ENCODE measurements around the gene FKBP1A. TPM values are rescaled to one million over a fixed set of nuclear protein-coding genes. Genes with fewer than 3 reads are reported as not detected.

FKBP1A gene
- total RNA-seq, 2 experiments from 2014 or later = 205 to 207 TPM

DNA sequence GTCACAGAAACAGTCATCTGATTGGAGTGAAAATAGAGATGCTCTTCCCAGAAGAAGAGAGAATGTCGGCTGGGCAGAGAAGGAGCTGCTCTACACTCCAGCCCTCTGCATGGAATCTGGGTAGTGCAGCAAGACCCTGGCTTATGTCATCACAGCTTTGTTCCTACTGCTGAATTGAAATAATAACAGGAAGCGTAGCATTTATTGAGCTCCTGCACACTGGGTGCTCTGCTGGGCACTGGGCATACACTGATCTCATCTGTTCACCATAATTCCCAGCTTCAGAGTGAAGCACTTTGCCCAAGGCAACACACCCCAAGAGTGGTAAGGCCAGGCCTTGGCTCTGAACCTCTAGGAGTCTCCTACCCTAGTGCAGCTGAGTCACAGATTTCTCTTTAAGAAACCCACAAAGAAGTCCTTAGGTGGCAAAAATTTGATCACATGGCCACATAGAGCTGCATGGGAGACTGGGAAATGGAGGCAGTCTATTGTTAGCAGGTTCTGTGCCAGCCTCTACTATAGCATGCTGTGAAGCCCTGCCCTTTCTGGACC lies 60.0 kb downstream of the FKBP1A start:
- Mint-ChIP-seq H3K36me3 (ENCODE audit: low read depth) (peaks cover 22% of the 10 kb centered on the region), H3K27me3 (no peaks in the 10 kb centered on the region), H3K27ac (no peak overlapping the region), H3K4me1 (peaks cover 58% of the 10 kb centered on the region), H3K4me3 (no peak overlapping the region), H3K9me3 (no peaks in the 10 kb centered on the region)
- POLR2A ChIA-PET = interaction anchor here (0.7 to 1.4 kb wide), 5 partner anchors 11 to 59 kb away, joined by 3 to 4 read pairs (median 3); no protein-coding TSS in a partner anchor
- peak; percentile 13 for DNase-seq
- CTCF ChIA-PET = interaction anchor here (0.6 to 1.2 kb wide), 2 partner anchors 25 to 29 kb away, joined by 3 to 4 read pairs; no protein-coding TSS in a partner anchor

GRCh38 chr20:1331801-1332453 lies 60.9 kb downstream of the FKBP1A start:
- Mint-ChIP-seq H3K27ac (no peak overlapping the region), H3K4me1 (peaks cover 58% of the 10 kb centered on the region), H3K9me3 (no peaks in the 10 kb centered on the region), H3K27me3 (no peaks in the 10 kb centered on the region), H3K4me3 (no peak overlapping the region), H3K36me3 (ENCODE audit: low read depth) (peaks cover 27% of the 10 kb centered on the region)
- POLR2A ChIA-PET = interaction anchor here (0.8 kb wide), 1 partner anchor 57 kb away, joined by 3 read pairs; no protein-coding TSS in a partner anchor
- peak; percentile 10 for DNase-seq
- CTCF ChIA-PET = interaction anchor here (1.2 kb wide), 1 partner anchor 26 kb away, joined by 4 read pairs; no protein-coding TSS in a partner anchor

- Mint-ChIP-seq H3K27ac (peak overlapping the region; percentile 84), H3K9me3 (no peaks in the 10 kb centered on the region), H3K27me3 (no peaks in the 10 kb centered on the region), H3K4me1 (peaks cover 52% of the 10 kb centered on the region), H3K36me3 (ENCODE audit: low read depth) (peaks cover 27% of the 10 kb centered on the region), H3K4me3 (no peak overlapping the region)
- POLR2A ChIA-PET = interaction anchor here (0.8 to 1.4 kb wide), 2 partner anchors 40 to 60 kb away, joined by 3 to 4 read pairs; no protein-coding TSS in a partner anchor
- CTCF ChIA-PET = interaction anchor here (2.8 kb wide), 1 partner anchor 106 kb away, joined by 9 read pairs; no protein-coding TSS in a partner anchor
- DNase-seq = no peak
These were observed 61.8 kb downstream of the FKBP1A start for GRCh38 chr20:1331101-1331500.

- Mint-ChIP-seq H3K4me1 (peaks cover 49% of the 10 kb centered on the region), H3K9me3 (no peaks in the 10 kb centered on the region), H3K4me3 (no peak overlapping the region), H3K27me3 (no peaks in the 10 kb centered on the region), H3K36me3 (ENCODE audit: low read depth) (peaks cover 27% of the 10 kb centered on the region), H3K27ac (peak overlapping the region; percentile 84)
- ChIA-PET POLR2A (interaction anchor here (0.8 to 1.4 kb wide), 5 partner anchors 41 to 137 kb away, joined by 3 to 4 read pairs (median 4); partner anchors contain the start of gene NSFL1C), CTCF (interaction anchor here (0.7 to 2.8 kb wide), 2 partner anchors 14 to 107 kb away, joined by 3 to 9 read pairs; no protein-coding TSS in a partner anchor)
- DNase-seq = peak; percentile 55
These were observed 62.6 kb downstream of the FKBP1A start for GRCh38 chr20:1330075-1330830.

- Mint-ChIP-seq H3K36me3 (ENCODE audit: low read depth) (peaks cover 27% of the 10 kb centered on the region), H3K27ac (peak within 1 kb of the TSS; percentile 84), H3K4me1 (peaks cover 43% of the 10 kb centered on the region), H3K9me3 (no peaks in the 10 kb centered on the region), H3K4me3 (no peak within 1 kb of the TSS), H3K27me3 (no peaks in the 10 kb centered on the region)
- ChIA-PET CTCF (interaction anchor here (0.8 to 2.8 kb wide), 2 partner anchors 33 to 108 kb away, joined by 4 to 9 read pairs; no protein-coding TSS in a partner anchor), POLR2A (interaction anchor here (1.0 to 4.3 kb wide), 7 partner anchors 29 to 1030 kb away, joined by 3 to 47 read pairs (median 4); partner anchors contain the start of gene FKBP1A)
- peak; percentile 15 for DNase-seq
These were observed 64.0 kb downstream of the FKBP1A start, which contains the start of gene SDCBP2 for GRCh38 chr20:1328680-1329330. SDCBP2 (minus strand) TSS chr20:1329139; CDS start chr20:1320416, 8,723 bp downstream.

GRCh38 chr20:1327827-1328679 lies 64.8 kb downstream of the FKBP1A start:
- CTCF ChIA-PET = interaction anchor here (0.6 to 2.8 kb wide), 7 partner anchors 13 to 509 kb away, joined by 3 to 9 read pairs (median 3); no protein-coding TSS in a partner anchor
- no peak overlapping the region for H3K4me3 Mint-ChIP-seq

DNA sequence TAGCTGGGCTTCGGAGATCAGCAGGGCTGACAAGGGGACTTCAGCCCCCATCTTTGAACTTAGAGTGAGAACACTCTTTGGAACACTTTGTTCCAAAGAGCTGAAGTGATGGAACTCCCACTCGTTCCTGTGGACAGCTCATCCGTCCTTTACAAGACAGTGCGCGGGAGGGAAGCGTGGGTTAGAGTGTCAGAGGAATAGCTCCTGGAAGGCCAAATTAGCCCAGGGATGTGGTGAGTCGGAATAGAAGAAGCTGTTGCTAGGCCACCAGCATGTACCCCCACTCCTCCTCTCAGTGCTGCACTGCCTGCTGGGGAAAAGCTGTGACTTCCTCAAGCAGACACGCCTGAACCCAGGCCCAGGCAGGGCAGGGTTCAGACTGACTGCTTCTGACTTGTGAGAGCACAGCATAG lies 65.6 kb downstream of the FKBP1A start:
- peak; percentile 18 for DNase-seq
- H3K36me3 Mint-ChIP-seq (ENCODE audit: low read depth) = peaks cover 20% of the 10 kb centered on the region
- H3K4me3 Mint-ChIP-seq = peak overlapping the region; percentile 25
- peak overlapping the region; percentile 57 for H3K27ac Mint-ChIP-seq
- POLR2A ChIA-PET = interaction anchor here (1.0 to 4.3 kb wide), 8 partner anchors 26 to 208 kb away, joined by 3 to 47 read pairs (median 7); partner anchors contain the start of genes FKBP1A and NSFL1C
- no peaks in the 10 kb centered on the region for H3K9me3 Mint-ChIP-seq
- CTCF ChIA-PET = interaction anchor here (0.7 to 1.3 kb wide), 6 partner anchors 12 to 64 kb away, joined by 3 to 4 read pairs (median 3); no protein-coding TSS in a partner anchor
- no peaks in the 10 kb centered on the region for H3K27me3 Mint-ChIP-seq
- peaks cover 37% of the 10 kb centered on the region for H3K4me1 Mint-ChIP-seq

More at GRCh38 chr20:1327827-1328679, 64.8 kb downstream of the FKBP1A start:
- DNase-seq = peak; percentile 12
- Mint-ChIP-seq H3K36me3 (ENCODE audit: low read depth) (peaks cover 27% of the 10 kb centered on the region), H3K27me3 (no peaks in the 10 kb centered on the region), H3K9me3 (no peaks in the 10 kb centered on the region), H3K4me1 (peaks cover 45% of the 10 kb centered on the region), H3K27ac (peak overlapping the region; percentile 57)
- POLR2A ChIA-PET = interaction anchor here (1.0 to 4.3 kb wide), 8 partner anchors 27 to 1030 kb away, joined by 3 to 47 read pairs (median 4); partner anchors contain the start of genes FKBP1A and NSFL1C

GRCh38 chr20:1326031-1326930 lies 66.6 kb downstream of the FKBP1A start:
- DNase-seq = peak; percentile 15

GRCh38 chr20:1325173-1326030 lies 67.5 kb downstream of the FKBP1A start:
- peaks cover 8% of the 10 kb centered on the region for H3K9me3 Mint-ChIP-seq
- no peak overlapping the region for H3K27ac Mint-ChIP-seq
- ChIA-PET POLR2A (interaction anchor here (0.6 to 4.3 kb wide), 19 partner anchors 9 to 339 kb away, joined by 3 to 47 read pairs (median 7); partner anchors contain the start of genes FKBP1A and NSFL1C), CTCF (interaction anchor here (0.9 to 1.7 kb wide), 9 partner anchors 9 to 178 kb away, joined by 3 to 5 read pairs (median 4); no protein-coding TSS in a partner anchor)
- peak; percentile 99 for DNase-seq
- peaks cover 23% of the 10 kb centered on the region for H3K4me1 Mint-ChIP-seq
- H3K4me3 Mint-ChIP-seq = no peak overlapping the region
- H3K36me3 Mint-ChIP-seq (ENCODE audit: low read depth) = peaks cover 14% of the 10 kb centered on the region
- H3K27me3 Mint-ChIP-seq = no peaks in the 10 kb centered on the region

More at GRCh38 chr20:1326031-1326930, 66.6 kb downstream of the FKBP1A start:
- peaks cover 18% of the 10 kb centered on the region for H3K36me3 Mint-ChIP-seq (ENCODE audit: low read depth)
- H3K27ac Mint-ChIP-seq = no peak overlapping the region
- no peak overlapping the region for H3K4me3 Mint-ChIP-seq
- CTCF ChIA-PET = interaction anchor here (0.7 to 1.7 kb wide), 8 partner anchors 8 to 178 kb away, joined by 3 to 5 read pairs (median 4); no protein-coding TSS in a partner anchor
- H3K4me1 Mint-ChIP-seq = peaks cover 30% of the 10 kb centered on the region
- no peaks in the 10 kb centered on the region for H3K27me3 Mint-ChIP-seq
- H3K9me3 Mint-ChIP-seq = peaks cover 3% of the 10 kb centered on the region
- POLR2A ChIA-PET = interaction anchor here (0.6 to 4.3 kb wide), 18 partner anchors 8 to 140 kb away, joined by 3 to 47 read pairs (median 7); partner anchors contain the start of genes FKBP1A and NSFL1C

All from activated CD4-positive, alpha-beta memory T cell treated with anti-CD3 and anti-CD28 coated beads, Interleukin-2, amount 10 ng/mL, durations not matched to agents 7 days and 5 days (primary cell).